ENCODE measurements around the gene FBXO10. TPM values are rescaled to one million over a fixed set of nuclear protein-coding genes. Genes with fewer than 3 reads are reported as not detected.
"Not testable (repeated sequence)": the region's sequence is repeated elsewhere in the genome, so short reads cannot be mapped to it uniquely, and the experiment has no call there.

FBXO10 gene
- total RNA-seq, 1 donor from 2014 or later: 3.1 TPM

DNA sequence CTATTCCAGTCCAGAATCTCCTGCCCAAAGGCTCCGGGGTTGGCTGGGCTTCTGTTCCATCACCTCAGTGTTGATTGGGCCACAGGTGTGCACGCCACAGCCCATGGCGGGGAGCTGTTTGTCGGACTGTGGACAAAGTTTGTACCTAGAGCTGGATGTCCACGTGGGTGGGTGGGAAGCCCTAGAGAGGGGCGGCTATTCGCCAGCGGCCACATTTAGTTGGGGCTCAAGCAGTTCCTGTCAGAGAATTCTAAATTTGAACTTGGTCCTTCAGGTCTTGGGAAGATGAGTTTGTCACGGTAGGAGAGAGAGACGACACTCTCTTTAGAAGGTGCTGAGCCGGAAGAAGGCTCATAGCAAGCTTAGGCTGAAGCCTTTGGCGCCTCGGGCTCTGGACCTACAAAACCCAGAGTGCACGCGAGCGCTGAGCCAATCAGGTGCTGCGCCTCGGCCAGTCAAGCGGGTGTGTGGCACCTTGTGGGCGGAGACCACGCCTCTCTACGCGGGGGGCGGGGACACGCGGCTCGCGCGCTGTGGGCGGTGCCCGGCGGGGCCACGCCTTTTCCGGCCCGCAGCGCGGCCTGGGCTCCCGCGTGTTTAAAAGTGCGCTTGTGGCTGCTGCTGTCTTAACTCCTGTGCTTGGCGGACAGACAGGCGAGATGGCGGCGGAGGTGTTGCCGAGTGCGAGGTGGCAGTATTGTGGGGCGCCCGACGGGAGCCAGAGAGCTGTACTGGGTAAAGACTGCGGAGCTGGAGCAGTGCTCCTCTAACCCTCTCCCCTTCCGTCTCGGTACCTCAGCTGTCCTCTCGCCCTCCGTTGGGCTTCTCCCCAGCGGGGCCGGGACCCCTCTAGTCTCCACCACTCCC is 90.6 kb downstream of the FBXO10 start, which contains the start of gene POLR1E:
Gene POLR1E, plus strand, starts transcription at position 560 of the 867 bp plus-strand sequence. Its CDS starts 100 bp downstream, at position 660.
- intact Hi-C loops (cut with micrococcal nuclease): loop anchor here (1.0 to 5.0 kb wide), 11 partner anchors 20 to 997 kb away; partner anchors contain the start of genes ALDH1B1, EXOSC3, GRHPR and SHB

DNA sequence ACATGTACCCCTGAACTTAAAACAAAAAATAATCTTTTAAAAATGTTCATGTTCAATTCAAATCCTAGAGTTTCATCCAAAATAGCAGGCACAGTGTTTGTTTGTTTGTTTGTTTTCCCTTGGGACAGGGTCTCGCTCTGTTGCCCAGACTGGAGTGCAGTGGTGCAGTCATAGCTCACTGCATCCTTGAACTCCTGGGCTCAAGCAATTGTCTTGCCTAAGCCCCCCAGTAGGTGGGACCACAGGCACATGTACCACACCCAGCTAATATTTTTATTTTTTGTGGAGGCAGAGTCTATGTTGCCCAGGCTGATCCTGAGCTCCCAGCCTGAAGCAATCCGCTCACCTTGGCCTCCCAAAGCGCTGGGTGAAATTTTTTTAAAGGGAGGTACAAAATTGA is 95.4 kb downstream of the FBXO10 start:
- intact Hi-C loops (cut with micrococcal nuclease): no loop called here

DNA sequence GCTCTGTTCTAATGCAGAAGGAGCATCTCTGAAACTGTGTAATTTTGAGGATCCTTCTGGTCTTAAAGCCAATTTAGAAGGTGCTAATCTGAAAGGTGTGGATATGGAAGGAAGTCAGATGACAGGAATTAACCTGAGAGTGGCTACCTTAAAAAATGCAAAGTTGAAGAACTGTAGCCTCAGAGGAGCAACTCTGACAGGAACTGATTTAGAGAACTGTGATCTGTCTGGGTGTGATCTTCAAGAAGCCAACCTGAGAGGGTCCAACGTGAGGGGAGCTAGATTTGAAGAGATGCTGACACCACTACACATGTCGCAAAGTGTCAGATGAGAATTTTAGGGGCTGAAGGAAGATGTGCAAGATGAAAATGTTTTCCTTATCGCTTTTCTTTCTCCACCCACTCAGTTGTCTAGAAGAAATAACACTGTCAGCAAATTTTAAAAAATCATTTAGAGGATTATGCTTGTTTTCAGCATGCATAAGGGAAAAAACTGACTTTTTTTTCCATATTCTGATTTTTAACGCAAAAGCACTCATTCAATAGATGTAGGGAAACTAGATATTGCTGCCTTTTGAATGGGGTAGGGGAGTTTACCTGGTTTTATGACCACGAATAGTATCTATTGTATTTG is 98.1 kb downstream of the FBXO10 start:
- intact Hi-C loops (cut with micrococcal nuclease): not testable (repeated sequence)

DNA sequence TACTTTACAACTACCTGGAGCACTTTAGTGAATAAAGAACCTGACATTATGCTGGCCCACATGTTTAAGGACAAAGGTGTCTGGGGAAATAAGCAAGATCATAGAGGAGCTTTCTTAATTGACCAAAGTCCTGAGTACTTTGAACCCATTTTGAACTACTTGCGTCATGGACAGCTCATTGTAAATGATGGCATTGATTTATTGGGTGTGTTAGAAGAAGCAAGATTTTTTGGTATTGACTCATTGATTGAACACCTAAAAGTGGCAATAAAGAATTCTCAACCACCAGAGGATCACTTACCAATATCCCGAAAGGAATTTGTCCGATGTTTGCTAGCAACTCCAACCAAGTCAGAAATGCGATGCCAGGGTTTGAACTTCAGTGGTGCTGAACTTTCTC is 98.7 kb downstream of the FBXO10 start:
- intact Hi-C loops (cut with micrococcal nuclease): not testable (repeated sequence)

DNA sequence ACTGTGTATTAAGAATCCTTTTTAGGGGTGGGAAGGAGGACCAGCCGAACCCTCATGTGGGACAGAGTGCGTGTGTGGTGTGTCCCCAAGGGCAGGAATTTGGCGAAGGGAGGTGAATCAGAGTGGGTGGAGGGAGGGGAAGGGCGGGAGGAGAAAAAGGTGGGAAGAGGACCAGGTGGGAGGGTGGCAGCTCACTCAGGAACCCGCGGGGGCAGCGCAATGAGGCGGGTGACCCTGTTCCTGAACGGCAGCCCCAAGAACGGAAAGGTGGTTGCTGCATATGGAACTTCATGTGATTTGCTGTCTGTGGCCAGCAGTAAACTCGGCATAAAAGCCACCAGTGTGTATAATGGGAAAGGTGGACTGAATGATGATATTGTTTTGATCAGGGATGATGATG is 99.2 kb downstream of the FBXO10 start:
- intact Hi-C loops (cut with micrococcal nuclease): no loop called here

DNA sequence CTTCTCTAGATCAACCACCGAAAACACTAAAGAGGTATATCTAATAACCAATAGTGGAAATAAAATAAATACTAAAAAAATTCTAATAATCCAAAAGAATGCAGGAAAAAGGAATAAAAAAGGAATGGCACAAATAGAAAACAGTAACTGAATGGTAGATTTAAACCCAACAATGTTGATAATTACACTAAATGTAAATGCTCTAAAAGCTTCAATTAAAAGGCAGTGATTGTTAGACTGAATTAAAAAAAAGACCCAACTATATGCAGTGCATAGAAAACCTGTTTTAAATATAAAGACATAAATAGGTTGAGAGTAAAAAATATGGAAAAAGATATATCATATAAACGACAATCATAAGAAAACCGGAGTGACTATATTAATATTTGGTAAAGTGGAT is 101.7 kb downstream of the FBXO10 start:
- intact Hi-C loops (cut with micrococcal nuclease): no loop called here

DNA sequence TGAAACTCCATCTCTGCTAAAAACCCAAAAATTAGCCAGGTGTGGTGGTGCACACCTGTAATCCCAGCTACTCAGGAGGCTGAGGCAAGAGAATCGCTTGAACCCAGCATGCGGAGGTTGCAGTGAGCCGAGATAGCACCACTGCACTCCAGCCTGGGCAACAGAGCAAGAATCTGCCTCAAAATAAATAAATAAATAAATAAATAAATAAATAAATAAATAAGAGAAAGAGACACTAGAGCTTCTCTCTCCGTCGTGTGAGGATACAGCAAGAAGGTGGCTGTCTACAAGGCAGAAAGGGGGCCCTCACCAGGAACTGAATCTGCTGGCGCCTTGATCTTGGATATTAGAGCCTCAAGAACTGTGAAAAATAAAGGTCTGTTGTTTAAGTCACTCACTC is 102.2 kb downstream of the FBXO10 start:
- intact Hi-C loops (cut with micrococcal nuclease): not testable (repeated sequence)

DNA sequence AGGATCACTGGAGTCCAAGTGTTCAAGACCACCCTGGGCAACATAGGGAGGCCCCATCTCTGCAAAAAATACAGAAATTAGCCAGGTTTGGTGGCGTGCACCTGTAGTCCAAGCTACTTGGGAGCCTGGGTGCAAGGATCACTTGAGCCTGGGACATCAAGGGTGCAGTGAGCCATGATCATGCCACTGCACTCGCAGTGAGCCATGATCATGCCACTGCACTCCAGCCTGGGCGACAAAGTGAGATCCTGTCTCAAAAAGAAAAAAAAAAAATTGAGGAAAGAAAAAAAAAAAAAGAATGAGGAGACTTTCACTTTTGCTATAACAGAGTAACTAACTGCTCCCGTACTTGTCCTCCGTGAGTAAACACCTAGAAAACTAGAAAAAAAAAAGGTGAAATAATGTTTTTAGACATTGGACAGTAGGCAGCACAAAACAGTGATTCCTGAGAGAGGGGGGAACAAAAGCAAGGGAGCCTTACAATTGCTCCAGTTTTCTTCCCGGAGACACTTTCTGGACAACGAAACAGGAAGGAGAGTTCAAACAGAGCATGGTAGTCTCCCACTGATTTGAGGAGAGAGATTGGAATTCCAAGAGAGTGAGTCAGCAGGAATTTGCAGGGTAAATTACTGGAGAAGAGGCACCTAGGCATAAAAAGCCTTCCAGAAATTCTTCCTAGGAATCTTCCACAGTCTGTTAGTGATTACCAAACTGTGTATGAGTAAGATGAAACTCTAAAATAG is 104.1 kb downstream of the FBXO10 start:
- intact Hi-C loops (cut with micrococcal nuclease): no loop called here

DNA sequence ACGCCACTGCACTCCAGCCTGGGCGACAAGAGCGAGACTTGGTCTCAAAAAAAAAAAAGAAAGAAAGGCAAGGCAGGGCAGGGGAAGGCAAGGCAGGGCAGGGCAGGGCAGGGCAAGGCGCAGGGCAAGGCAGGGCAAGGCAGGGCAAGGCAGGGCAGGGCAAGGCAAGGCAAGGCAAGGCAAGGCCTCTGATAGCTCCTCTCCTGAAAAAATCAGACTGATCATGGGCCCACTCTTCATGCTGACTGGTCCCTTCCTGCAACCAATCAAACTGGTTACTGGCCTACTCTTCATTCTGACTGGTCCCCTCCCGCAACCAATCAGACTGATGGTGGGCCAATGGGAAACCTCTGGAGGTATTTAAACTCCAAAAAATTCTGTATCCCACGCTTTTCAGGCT is 107.6 kb downstream of the FBXO10 start:
- intact Hi-C loops (cut with micrococcal nuclease): loop anchor here (5.0 to 10.0 kb wide), 4 partner anchors 109 to 994 kb away; partner anchors contain the start of gene FBXO10

DNA sequence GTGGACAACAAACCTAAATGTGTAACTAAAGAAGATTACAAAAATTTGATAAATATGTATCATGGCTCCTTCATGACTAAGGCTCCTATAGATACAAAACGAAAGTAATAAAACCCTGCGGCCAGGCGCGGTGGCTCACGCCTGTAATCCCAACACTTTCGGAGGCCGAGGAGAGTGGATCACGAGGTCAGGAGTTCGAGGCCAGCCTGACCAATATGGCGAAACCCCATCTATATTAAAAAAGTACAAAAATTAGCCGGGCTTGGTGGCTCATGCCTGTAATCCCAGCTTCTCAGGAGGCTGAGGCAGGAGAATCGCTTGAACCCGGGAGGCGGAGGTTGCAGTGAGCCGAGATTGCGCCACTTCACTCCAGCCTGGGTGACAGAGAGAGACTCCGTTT is 108.7 kb downstream of the FBXO10 start:
- intact Hi-C loops (cut with micrococcal nuclease): loop anchor here (5.0 to 10.0 kb wide), 4 partner anchors 110 to 993 kb away; partner anchors contain the start of gene FBXO10

DNA sequence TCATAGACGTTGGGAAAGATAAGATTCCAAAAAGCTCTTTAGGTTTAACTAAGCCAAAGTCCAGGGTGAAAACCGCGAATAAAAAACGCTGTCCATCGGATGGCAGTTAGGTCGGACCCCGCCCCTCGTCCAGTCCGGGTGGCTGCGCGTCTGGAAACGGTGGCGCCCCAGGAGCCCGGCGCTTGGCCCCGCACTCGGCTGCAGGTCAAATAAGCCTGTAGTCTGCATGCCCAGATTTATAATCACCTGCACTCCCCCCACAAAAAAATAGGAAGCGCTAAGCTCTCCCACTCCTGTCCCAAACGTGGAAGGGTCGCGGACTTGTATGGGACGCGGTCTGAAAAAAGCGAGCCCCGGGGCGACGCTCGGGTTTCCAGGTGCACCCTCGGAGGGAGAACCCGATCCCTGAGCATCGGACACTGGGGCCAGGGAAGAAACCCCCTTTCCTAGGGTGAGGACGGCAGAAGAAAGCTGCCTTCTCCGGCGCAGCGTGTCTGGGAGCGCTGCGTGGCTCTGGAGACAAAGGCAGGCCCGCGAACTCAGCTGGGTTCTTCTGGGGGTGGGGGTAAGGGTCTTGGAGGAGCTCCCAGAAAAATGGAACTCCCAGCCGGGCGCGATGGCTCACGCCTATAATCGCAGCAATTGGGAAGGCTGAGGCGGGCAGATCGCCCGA is 110.0 kb downstream of the FBXO10 start:
- intact Hi-C loops (cut with micrococcal nuclease): loop anchor here (5.0 to 10.0 kb wide), 4 partner anchors 111 to 991 kb away; partner anchors contain the start of gene FBXO10

DNA sequence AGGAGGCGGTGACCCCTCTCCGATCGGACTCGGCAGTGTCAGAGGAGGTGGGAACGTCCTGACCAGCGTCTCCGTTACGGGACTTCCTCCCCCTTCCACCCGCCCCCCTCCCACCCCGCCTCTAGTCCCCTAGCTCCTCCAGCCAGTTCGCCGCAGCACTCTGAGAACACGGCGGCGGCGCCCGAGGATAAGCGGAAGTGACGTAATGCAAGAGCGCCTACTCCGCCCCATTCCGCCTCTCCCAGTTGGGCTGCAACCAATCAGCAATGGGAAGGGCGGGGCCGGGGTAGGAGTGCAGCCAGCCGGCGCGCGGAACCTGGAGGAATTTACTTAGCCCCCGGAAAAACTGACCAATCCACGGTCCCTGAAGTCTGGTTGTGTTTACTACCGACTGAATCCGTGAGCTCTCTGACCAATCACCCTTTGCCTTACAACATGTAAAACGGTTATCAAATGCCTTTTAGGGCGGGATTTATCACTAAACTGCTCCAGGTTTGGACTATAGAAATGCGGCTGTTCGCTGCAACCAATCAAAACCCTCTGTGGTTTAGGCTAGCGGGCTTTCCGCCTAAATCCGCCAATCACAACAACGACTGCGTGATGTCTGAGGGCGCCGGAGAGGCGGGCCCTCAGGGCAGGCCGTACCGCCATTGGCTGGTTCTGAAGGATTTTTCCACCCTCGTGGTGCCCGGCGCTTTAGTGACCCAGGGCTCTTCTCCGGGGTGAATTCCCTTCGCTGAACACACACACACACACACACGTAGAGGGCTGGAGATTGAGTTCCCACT is 110.7 kb downstream of the FBXO10 start, which contains the start of gene ZBTB5:
Gene ZBTB5, minus strand, starts transcription at position 202 of the 788 bp plus-strand sequence. CDS start 22,899 bp downstream, outside the sequence.
- intact Hi-C loops (cut with micrococcal nuclease): loop anchor here (1.0 to 10.0 kb wide), 15 partner anchors 20 to 1064 kb away; partner anchors contain the start of genes DCAF10, EXOSC3, FBXO10 and GRHPR

DNA sequence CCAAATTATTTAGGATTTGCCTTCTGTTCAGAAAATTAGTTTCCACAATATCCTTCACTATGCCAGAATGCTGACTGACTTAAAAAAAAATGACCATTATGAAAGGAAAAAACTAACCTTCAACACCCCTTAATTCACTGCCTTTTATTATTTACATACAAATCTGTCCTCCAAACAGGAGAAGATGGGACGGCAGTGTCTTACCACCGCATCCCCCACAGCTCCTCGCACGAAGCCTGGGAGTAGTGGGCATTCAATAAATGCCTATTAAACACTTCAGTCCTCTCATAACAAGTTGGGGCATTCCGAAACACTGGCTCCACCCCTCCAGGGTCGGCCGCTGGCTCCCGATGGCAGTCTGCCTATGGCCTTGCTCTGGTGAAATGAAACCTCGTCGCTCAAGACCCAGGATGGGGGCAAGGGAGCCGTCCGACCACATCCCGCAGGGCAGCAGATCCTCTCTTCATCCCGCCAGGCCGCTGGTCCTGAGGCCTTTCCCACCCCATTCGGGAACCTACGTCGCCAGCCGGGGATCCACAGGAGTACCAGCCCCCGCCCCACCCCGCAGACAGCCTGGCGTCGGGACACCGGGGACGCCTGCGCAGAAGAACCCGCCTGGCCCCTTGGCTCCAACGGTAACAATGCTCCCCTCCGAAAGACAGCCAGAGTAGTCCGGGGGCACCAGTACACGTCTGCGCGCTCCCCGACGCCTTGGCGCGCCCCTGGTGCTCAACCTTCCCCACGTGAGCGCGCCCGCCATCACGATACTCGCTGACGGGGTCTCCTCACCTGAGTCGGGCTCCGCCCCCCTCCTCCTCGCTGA is 111.5 kb downstream of the FBXO10 start:
- intact Hi-C loops (cut with micrococcal nuclease): loop anchor here (1.0 to 10.0 kb wide), 15 partner anchors 21 to 1063 kb away; partner anchors contain the start of genes DCAF10, EXOSC3, FBXO10 and GRHPR

DNA sequence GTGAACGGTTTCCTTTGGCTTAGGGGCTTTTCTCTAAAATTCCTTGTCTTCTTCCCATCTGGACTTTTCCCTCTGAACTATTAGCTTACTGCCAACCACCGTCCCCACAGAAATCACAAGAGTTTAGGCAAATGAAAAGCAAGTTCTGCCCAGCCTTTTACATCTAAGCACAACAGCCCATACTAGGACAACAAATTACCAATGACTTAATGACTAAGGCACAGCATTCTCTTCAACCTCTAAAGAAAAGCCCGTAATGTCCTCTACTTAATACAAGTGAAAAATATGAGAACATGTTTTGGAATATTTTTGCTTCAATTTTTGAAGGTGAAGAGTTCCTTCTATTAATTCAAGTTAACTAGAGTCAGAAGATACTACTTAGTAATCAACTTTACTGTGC is 112.2 kb downstream of the FBXO10 start:
- intact Hi-C loops (cut with micrococcal nuclease): loop anchor here (2.0 to 10.0 kb wide), 2 partner anchors 891 to 989 kb away; partner anchors contain the start of gene MELK

Other genes with a start within 250 kb of the FBXO10 start
- 49.6 and 53.9 TPM in 2 replicates for gene GRHPR, start 153.7 kb downstream of the FBXO10 start, total RNA-seq
- 10.5 and 11.5 TPM in 2 replicates for gene ZBTB5, start 110.9 kb downstream of the FBXO10 start, total RNA-seq
- gene POLR1E, start 90.4 kb downstream of the FBXO10 start, total RNA-seq: 28.7 and 31.1 TPM in 2 replicates
- gene TOMM5, start 16.2 kb upstream of the FBXO10 start, total RNA-seq: 79.7 and 83.9 TPM in 2 replicates
- not detected in 2 replicates for gene FRMPD1, start 74.6 kb upstream of the FBXO10 start, total RNA-seq
- gene TRMT10B, start 177.4 kb upstream of the FBXO10 start, total RNA-seq: 14.4 and 14.7 TPM in 2 replicates
- gene EXOSC3, start 208.7 kb upstream of the FBXO10 start, total RNA-seq: 67.8 and 68.9 TPM in 2 replicates
- 17.7 and 19.9 TPM in 2 replicates for gene DCAF10, start 224.4 kb upstream of the FBXO10 start, total RNA-seq

Measured in T-helper 1 cell treated with Interleukin-12 subunit alpha and Interleukin-12 subunit beta and Interleukin-4 antibody, amounts not matched to agents 30 ng/mL and 1 ng/mL, for 36 hours (primary cell).